OCI-LY1 (cell line): ENCODE data around the gene STAT5B.

Experiments used
- H2AFZ ChIP-seq: fragments of 200-600 bp; sonication (generic), shearing (Covaris generic); 2 replicates; pipeline ENCODE4 v1.6.0; 2014; ENCODE audit warnings: antibody characterized with exemption, mild to moderate bottlenecking, low read length
- H3F3A ChIP-seq: fragments of 200-600 bp; sonication (generic), shearing (Covaris generic); 2 replicates; pipeline ENCODE4 v1.6.0; 2014; ENCODE audit warnings: mild to moderate bottlenecking, antibody characterized with exemption, low read length, moderate library complexity; ENCODE audit not compliant: insufficient read depth
- H3K27ac ChIP-seq: fragments of 200-600 bp; sonication (generic); 2 replicates; pipeline ENCODE4 v1.5.1; 2014; ENCODE audit warnings: low read length, mixed run types, mild to moderate bottlenecking, low read depth; ENCODE audit not compliant: poor library complexity, severe bottlenecking
- H3K27me3 ChIP-seq: fragments of 200-600 bp; sonication (generic); 2 replicates; pipeline ENCODE4 v1.6.0; 2014; ENCODE audit warnings: antibody characterized with exemption, mild to moderate bottlenecking, low read length, moderate library complexity; ENCODE audit not compliant: insufficient read depth
- H3K36me3 ChIP-seq: fragments of 200-600 bp; sonication (generic); 2 replicates; pipeline ENCODE4 v1.6.1; 2014; ENCODE audit warnings: mild to moderate bottlenecking, antibody characterized with exemption, low read length, moderate library complexity, mixed read lengths; ENCODE audit not compliant: insufficient read depth
- H3K4me1 ChIP-seq: fragments of 200-600 bp; sonication (generic); 2 replicates; pipeline ENCODE4 v1.5.1; 2014; ENCODE audit warnings: mild to moderate bottlenecking, low read length, moderate library complexity; ENCODE audit not compliant: insufficient read depth, severe bottlenecking
- H3K4me2 ChIP-seq: fragments of 200-600 bp; sonication (generic), shearing (Covaris generic); 2 replicates; pipeline ENCODE4 v1.6.1; 2014; ENCODE audit warnings: low read length
- H3K4me3 ChIP-seq: fragments of 200-600 bp; sonication (generic); 2 replicates; pipeline ENCODE4 v1.5.1; 2014; ENCODE audit warnings: low read length, low read depth, mild to moderate bottlenecking, mixed read lengths; ENCODE audit not compliant: poor library complexity, severe bottlenecking
- H3K79me2 ChIP-seq: fragments of 200-600 bp; shearing (Covaris generic); 2 replicates; pipeline ENCODE4 v1.6.1; 2016; ENCODE audit warnings: mixed run types, low read length, mixed read lengths; ENCODE audit not compliant: insufficient read depth
- H3K9ac ChIP-seq: fragments of 200-600 bp; sonication (generic), shearing (Covaris generic); 2 replicates; pipeline ENCODE4 v1.6.1; 2014; ENCODE audit warnings: mild to moderate bottlenecking, low read length, mixed read lengths
- H3K9me2 ChIP-seq: fragments of 200-600 bp; sonication (generic), shearing (Covaris generic); 2 replicates; pipeline ENCODE4 v1.6.1; 2014; ENCODE audit warnings: low read depth, mild to moderate bottlenecking, low read length, mixed read lengths
- H3K9me3 ChIP-seq: fragments of 200-600 bp; shearing (Covaris generic); 2 replicates; pipeline ENCODE4 v1.6.1; 2014; ENCODE audit warnings: low read length, mixed read lengths
- H4K20me1 ChIP-seq: fragments of 200-600 bp; sonication (generic), shearing (Covaris generic); 2 replicates; pipeline ENCODE4 v1.6.0; 2016; ENCODE audit warnings: mild to moderate bottlenecking, low read length; ENCODE audit not compliant: insufficient read depth
- EZH2 ChIP-seq: fragments of 200-600 bp; sonication (generic), shearing (Covaris generic); IDR thresholded peaks from 2 replicates; pipeline ENCODE4 v1.8.0; 2017; ENCODE audit warnings: borderline replicate concordance, mixed run types, mild to moderate bottlenecking, antibody characterized with exemption, low read length, moderate library complexity, mixed read lengths
- TF ChIP-seq, protein P1 (sequence below): fragments of 200-600 bp; sonication (generic), shearing (Covaris generic); IDR thresholded peaks from 2 replicates; pipeline ENCODE4 v1.5.1; 2017; ENCODE audit warnings: mild to moderate bottlenecking, antibody characterized with exemption, low read length, moderate library complexity, mixed read lengths

Gene STAT5B

DNA sequence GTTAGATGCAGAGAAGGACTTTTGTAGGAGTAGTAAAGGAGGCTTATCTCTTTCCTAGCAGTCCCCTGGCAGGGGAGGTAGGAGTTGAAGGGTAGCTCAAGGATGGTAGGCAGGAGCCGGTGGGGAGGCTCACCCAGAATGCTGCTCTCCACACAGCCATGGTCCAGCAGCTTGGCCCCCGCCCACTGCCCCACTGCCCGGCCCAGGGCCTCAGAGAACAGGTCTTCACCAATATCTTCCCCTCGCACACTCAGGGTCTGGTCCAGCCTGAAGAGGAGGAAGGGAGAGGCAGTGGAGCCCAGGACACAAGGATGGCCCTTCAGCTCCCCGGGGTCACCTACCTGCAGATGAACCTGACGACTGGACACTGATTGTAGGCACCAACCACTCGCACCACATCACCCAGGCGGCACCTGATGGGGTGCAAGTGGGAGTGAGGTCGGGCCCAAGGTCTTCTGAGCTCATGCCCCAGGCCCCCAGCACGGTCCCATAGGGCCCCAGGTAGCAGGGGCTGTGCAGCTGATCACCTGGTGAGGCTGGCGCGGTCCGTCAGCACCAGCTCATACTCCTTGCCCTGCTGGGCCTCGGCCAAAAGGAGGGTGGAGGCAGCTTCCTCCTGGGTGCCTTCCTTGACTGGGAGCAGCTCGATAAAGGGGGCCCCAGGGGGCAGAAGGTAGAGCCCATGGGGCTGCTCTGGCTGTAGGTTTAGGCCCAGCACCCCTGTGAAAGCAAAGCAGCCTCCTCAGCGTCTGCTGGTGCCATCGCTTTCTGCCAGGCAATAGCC lies 85.5 kb downstream of the STAT5B start:
- no peak overlapping the region for H3K4me3 ChIP-seq
- no peaks in the 10 kb centered on the region for H3K27me3 ChIP-seq
- H3K4me1 ChIP-seq: peaks cover 15% of the 10 kb centered on the region
- H3K9ac ChIP-seq: no peak overlapping the region
- no peaks in the 10 kb centered on the region for H3K9me3 ChIP-seq
- TF ChIP-seq EZH2: no peak
- TF ChIP-seq, protein P1, sequence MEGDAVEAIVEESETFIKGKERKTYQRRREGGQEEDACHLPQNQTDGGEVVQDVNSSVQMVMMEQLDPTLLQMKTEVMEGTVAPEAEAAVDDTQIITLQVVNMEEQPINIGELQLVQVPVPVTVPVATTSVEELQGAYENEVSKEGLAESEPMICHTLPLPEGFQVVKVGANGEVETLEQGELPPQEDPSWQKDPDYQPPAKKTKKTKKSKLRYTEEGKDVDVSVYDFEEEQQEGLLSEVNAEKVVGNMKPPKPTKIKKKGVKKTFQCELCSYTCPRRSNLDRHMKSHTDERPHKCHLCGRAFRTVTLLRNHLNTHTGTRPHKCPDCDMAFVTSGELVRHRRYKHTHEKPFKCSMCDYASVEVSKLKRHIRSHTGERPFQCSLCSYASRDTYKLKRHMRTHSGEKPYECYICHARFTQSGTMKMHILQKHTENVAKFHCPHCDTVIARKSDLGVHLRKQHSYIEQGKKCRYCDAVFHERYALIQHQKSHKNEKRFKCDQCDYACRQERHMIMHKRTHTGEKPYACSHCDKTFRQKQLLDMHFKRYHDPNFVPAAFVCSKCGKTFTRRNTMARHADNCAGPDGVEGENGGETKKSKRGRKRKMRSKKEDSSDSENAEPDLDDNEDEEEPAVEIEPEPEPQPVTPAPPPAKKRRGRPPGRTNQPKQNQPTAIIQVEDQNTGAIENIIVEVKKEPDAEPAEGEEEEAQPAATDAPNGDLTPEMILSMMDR: no peak
- no peak overlapping the region for H3K4me2 ChIP-seq
- H2AFZ ChIP-seq: no peak overlapping the region
- no peaks in the 10 kb centered on the region for H3K36me3 ChIP-seq
- H3K9me2 ChIP-seq: no peaks in the 10 kb centered on the region
- no peaks in the 10 kb centered on the region for H3F3A ChIP-seq
- H4K20me1 ChIP-seq: no peaks in the 10 kb centered on the region
- H3K79me2 ChIP-seq: no peaks in the 10 kb centered on the region
- H3K27ac ChIP-seq: no peak overlapping the region

DNA sequence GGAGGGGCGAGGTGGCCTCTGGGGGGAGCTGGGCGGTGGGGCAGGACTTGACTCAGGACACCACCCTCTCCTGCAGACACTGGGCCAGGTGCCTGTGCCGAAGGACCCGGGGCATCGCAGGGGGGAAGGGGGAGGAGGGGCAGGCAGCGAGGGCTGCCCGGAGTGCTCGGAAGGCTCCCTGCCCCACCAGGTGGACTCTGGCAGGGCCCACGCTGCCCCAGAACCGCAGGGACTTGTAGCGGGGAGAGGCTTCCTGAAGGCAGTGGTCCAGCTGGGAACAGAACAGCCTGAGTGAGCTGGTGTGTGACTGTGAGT lies 86.6 kb downstream of the STAT5B start:
- H3K27me3 ChIP-seq: no peaks in the 10 kb centered on the region
- no peaks in the 10 kb centered on the region for H3F3A ChIP-seq
- H3K79me2 ChIP-seq: no peaks in the 10 kb centered on the region
- H4K20me1 ChIP-seq: no peaks in the 10 kb centered on the region
- no peak overlapping the region for H2AFZ ChIP-seq
- H3K4me1 ChIP-seq: peaks cover 21% of the 10 kb centered on the region
- no peaks in the 10 kb centered on the region for H3K36me3 ChIP-seq
- no peaks in the 10 kb centered on the region for H3K9me3 ChIP-seq
- no peak overlapping the region for H3K27ac ChIP-seq
- no peak for TF ChIP-seq EZH2
- TF ChIP-seq, protein P1: no peak
- H3K9me2 ChIP-seq: no peaks in the 10 kb centered on the region
- H3K4me3 ChIP-seq: no peak overlapping the region
- H3K9ac ChIP-seq: no peak overlapping the region
- H3K4me2 ChIP-seq: no peak overlapping the region

DNA sequence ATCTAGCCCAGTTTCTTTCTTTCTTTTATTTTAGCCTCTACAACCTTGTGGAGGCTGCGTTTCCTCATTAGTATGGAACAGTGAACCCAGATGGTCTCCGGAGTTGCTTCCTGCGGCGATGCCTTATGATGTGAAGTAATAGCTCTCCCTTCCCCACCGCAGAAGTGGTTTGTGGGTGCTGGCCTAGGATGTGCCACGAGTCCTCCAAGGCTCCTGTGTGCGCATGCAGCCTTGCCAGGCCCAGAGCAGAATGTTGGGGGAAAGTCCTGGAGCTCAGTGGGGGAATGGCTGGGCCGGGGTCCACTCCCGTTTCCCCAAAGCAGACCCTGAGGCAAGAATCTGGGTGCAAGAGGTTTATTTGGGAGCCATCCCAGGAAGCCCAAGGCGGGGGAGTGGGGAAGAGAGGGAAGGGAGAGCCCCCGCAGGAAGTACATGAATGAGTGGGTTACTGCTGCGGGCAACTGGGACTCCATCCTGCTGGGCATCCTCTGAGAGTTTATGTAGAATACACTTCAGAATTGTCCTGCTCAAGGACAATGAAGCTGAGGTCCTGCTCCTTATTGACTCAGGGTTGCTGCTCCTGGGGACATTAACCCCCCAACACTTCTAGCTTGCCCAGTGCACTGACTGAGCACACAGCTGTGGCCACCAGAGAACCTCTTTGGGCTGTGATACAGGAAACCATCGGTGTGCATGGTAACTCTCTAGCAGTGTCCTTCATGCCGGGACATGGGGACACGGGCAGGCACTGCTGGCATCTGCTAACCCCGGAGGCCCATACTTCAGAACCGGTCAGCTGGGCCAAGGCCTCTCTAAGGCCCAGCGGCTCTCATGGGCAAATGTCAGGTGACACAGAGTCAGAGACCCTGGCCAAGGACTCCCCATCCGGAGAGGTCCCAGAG lies 87.2 kb downstream of the STAT5B start:
- Histone ChIP-seq H3F3A (no peaks in the 10 kb centered on the region), H3K9me2 (no peaks in the 10 kb centered on the region), H3K27me3 (no peaks in the 10 kb centered on the region), H3K4me1 (peaks cover 25% of the 10 kb centered on the region), H3K27ac (no peak overlapping the region), H3K4me3 (no peak overlapping the region), H3K9ac (no peak overlapping the region), H3K79me2 (no peaks in the 10 kb centered on the region), H3K36me3 (no peaks in the 10 kb centered on the region), H2AFZ (no peak overlapping the region), H3K9me3 (no peaks in the 10 kb centered on the region), H3K4me2 (no peak overlapping the region), H4K20me1 (no peaks in the 10 kb centered on the region)
- no peak for TF ChIP-seq EZH2
- TF ChIP-seq, protein P1: no peak
